Measurements from ENCODE around the gene MRPL55.
A peak's percentile ranks its signal among the peaks of the same experiment; 100 is the strongest.

The MRPL55 gene

DNA sequence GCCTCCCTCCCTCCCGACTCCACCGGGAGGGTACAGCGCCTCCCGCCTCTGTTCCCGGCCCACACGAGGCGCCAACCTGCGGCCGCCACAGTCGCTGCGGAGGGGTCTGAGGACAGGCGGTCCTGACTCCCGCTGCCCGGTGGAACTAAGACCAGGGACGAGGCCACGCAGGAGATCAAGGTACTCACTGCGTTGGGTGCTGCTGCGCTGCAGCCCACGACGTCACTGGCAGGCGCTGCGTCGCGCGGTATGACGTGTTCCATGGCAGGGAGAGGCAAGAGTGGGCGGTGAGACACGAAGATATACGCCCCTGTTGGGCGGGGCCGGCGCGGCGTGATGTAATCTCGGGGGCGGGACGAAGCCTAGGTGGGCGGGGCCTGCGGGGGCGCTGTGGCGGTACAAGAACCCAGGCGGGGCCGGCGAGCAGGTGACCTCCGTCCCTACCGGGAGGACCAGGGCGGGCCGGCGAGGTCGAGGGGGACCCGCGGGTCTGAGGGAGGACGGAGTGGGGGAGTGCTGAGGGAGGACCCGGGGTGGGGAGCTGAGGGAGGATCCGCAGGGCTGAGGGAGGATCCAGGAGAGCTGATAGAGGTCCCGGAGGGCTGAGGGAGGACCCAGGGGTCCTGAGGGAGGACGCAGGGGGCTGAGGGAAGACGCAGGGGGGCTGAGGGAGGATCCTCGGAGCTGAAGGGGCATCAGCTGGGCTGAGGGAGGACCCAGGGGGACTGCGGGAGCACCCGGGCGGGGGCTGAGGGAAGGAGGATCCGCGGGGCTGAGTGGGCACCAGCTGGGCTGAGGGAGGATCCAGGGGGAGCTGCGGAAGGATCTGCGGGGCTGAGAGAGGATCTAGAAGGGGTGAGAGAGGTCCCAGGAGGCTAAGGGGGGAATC lies at the start of gene MRPL55:
Gene MRPL55 (minus strand): TSS at position 227 of the 889 bp plus-strand sequence. CDS start 1,039 bp downstream, outside the sequence.
- DNase-seq = peak; percentile 98

DNA sequence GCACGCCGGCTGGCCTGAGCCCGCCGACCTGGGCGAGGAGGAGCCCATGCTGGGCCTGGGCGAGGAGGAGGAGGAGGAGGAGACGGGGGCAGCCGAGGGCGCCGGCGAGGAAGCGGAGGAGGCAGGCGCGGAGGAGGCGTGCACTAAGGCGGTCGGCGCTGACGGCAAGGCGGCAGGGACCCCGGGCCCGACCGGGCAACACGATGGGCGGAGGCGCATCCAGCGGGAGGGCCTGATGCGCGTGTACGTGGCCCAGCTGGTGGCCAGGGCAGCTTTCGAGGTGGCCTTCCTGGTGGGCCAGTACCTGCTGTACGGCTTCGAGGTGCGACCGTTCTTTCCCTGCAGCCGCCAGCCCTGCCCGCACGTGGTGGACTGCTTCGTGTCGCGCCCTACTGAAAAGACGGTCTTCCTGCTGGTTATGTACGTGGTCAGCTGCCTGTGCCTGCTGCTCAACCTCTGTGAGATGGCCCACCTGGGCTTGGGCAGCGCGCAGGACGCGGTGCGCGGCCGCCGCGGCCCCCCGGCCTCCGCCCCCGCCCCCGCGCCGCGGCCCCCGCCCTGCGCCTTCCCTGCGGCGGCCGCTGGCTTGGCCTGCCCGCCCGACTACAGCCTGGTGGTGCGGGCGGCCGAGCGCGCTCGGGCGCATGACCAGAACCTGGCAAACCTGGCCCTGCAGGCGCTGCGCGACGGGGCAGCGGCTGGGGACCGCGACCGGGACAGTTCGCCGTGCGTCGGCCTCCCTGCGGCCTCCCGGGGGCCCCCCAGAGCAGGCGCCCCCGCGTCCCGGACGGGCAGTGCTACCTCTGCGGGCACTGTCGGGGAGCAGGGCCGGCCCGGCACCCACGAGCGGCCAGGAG lies 49.3 kb upstream of the MRPL55 start:
- no peak for DNase-seq

DNA sequence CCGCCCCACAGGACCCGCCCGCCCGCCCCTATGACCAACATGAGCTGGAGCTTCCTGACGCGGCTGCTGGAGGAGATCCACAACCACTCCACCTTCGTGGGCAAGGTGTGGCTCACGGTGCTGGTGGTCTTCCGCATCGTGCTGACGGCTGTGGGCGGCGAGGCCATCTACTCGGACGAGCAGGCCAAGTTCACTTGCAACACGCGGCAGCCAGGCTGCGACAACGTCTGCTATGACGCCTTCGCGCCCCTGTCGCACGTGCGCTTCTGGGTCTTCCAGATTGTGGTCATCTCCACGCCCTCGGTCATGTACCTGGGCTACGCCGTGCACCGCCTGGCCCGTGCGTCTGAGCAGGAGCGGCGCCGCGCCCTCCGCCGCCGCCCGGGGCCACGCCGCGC lies 48.6 kb upstream of the MRPL55 start:
- DNase-seq = no peak

DNA sequence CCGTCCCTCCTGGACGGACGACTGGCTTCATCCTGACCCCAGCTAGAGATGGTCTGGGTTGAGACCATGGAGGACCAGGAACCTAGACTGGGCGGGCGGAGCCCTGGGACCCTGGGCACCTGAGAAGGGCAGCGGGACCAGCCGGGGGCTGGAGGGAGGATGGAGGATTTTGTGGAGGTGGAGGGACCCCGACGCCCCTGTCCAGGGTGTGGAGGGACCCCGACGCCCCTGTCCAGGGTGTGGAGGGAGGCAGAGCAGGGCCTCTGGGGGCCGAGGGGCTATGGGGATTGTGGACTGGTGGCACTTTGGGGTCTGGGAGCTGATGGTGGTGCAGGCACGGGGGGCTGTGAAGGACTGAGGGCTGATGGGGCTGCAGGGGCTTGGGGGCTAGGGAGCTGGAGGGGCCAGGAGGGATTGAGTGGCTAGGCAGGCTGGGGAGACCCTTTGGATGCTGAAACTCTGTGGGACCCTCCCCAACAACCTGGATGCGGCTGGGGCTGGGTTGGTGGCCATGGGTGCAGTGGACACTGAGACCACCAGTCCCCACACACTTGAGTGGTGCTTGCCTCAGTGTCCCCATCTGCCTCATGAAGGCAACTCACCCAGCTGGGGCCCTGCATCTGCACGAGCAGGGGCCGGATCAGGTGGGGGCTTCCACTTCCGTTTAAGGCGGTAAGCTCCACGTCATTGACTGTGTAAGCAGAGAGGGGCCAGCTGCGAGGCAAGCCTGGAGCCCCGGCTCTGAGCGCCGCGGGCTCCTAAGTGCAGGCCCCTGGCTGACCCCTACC lies 48.0 kb upstream of the MRPL55 start:
- no peak for DNase-seq

DNA sequence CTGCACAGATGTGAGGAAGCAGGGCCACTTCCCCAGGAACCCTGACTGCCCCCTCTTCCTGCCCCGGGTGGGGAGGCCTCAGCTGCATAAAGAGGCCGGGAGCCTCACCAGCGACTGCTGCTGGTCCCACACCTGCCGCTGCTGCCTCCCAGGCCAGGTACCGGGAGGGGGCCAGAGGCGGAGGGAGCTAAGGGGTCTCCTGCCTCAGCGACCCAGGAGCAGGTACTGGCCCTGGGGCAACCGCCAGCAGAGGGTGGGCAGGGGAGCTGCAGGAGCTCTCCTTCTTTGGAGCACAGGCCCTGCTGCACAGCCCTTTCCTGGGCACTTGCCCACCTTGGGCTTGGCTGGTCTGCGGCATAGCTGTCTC lies 47.4 kb upstream of the MRPL55 start:
- no peak for DNase-seq

DNA sequence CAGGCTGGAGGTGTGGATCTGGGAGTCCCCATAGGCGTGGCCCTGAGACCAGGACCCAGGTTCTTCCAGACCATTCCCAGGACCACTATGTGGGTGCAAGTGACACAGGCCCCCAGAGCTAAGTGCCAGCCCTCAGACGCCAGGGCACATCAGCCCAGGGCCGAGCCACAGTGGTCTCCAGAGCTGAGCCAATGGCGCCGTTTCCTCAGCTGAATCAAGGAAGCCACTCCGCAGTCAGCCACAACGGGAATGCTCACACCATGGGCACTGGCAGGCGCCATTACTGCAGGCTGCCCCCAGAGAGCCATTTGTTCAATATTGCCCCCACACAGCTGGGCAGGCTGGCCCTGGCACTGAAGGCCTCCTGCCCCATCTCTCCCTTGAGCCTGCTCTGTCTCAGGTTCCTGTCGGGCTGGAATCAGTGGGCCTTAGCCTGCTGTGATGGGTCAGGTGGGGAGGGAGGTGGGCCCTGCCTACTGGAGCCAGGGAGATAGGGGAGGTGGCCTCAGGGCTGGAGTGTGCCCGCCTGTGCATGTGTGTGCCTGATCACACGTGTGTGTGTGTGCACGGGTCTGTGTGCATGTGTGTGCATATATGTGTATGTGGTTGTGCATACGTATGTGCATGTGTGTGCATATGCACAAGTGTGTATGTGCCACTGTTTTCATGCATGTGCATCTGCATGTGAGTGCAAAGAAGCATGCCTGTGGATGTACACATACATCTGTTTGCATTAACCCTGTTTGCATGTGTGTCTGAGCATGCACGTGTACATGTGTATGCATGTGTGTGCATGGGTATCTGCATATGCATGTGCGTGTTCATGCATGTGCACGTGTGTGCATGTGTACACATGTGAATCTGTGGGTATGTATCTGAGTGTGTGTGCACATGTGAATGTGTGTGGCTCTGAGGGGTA lies 46.8 kb upstream of the MRPL55 start:
- DNase-seq = no peak

DNA sequence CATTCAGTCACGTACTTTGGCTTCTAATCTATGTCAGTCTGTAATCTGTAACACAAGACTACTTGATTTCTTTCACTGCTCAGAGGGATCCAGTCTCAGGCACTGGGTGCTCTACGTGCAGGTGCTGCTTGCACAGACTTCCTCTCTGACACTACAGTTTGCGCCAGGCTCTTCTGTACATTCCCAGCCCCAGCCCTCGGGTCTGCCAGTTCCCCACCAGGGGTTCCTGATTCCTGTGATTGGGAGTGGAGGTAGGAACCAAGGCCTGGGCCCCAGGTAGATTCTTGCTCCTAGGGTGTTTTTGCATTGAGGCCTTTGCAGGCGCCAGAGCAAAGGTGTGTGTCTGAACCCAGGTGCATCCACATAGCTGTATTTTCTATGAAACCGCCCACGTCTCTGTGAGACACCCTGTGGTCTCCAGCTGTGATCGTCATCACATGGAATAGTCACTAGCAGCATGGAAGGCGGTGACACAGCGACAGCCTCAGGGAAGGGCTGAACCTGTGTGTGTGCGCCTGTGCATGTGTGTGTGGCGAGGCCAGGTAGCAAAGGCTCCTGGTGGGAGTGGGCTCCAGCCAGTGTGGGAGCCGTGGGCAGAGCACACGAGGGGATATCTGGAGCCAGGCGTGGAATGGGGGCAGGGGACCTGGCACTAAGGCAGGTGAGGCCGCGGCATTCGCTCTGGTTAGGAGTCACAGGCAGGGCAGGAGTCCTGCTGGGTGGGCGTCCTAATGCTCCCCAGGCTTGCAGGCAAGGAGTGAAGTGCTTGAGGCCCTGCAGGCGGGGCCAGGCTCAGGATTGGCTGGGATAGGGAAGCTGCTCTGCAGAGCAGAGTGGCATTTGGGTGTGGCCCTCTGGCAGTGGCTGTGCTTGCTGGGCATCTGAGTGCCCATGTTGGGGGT lies 45.8 kb upstream of the MRPL55 start:
- no peak for DNase-seq

DNA sequence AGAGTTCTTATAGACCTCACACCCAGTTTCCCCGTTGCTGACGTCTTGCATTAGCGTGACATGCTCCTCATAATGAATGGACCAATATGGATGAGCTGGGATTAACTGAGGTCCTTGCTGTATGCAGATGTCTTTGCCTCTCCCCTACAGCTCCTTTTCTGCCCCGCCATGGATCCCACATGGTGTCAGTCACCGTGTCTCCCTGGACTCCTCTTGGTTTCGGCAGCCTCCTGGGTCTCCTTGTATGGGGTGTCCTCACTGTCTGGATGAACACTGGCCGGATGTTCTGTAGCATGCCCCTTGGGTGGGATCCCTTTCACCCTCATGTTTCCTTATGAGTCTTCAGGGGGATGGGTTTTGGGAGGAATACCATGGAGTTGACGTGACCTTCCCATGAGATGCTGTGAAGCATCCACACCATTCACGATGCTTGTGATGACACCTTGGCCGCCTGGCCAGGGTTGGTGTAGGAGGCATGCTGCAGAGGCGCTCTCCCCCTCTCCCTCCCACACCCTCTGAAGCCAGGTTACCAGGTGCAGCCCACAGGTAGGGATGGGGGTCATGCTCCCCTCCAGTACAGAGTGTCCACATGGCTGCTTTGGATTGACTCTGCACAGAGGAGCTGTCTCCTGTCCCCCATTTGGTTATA lies 45.0 kb upstream of the MRPL55 start:
- no peak for DNase-seq

DNA sequence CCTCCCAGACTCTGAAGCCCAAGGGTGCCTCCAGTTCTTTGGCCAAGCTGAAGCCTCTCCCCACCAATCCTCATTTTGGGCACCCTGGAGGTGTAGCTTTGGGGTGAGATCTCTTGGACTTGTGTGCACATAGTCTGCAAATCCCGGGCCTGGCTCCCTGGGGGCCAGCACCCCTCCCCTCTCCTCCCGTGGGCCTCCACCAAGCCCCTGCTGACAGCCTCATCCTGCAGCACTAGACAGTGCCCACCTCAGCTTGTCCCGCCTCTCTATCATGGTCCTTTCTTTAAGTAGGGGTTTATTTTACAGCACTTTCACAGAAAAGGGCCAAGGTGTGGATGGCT lies 43.8 kb upstream of the MRPL55 start:
- no peak for DNase-seq

DNA sequence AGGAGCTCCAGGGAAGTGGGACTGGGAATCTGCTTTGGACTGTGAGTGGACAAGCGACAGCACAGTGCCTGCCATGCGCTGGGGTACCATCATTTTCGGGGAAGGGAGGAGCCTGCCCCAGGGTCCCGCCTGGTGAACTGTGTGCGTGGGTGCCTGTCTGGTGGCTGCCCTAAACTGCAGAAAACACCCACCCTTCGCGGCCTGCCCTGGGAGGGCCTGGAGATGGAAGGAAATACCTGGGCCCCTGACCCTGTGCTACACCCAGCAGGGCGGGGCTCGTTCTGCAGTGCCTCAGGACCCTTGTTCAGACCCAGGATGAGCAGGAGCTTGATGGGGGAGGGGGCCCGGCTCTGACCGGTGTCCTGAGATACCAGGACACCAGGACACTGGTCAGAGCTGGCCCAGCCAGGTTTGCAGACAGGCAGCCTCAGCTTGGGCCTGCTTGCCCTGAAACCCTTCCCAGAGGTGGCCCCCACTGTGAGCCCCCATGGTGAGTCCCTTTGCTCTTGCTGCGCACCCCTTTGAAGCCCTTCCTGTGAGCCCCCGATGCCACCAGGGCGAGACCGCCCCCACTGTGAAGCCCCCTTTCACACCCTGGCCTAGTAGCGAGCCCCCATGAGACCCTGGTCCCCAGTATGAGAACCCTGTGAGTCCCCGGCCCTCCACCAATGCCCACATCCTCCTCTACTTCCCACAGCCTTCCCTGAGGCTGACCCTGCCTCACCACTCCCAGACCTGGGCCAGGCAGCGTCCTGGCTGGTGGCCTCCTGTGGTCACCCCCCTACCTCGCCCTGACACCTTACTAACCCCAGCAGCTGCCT lies 43.2 kb upstream of the MRPL55 start:
- no peak for DNase-seq

DNA sequence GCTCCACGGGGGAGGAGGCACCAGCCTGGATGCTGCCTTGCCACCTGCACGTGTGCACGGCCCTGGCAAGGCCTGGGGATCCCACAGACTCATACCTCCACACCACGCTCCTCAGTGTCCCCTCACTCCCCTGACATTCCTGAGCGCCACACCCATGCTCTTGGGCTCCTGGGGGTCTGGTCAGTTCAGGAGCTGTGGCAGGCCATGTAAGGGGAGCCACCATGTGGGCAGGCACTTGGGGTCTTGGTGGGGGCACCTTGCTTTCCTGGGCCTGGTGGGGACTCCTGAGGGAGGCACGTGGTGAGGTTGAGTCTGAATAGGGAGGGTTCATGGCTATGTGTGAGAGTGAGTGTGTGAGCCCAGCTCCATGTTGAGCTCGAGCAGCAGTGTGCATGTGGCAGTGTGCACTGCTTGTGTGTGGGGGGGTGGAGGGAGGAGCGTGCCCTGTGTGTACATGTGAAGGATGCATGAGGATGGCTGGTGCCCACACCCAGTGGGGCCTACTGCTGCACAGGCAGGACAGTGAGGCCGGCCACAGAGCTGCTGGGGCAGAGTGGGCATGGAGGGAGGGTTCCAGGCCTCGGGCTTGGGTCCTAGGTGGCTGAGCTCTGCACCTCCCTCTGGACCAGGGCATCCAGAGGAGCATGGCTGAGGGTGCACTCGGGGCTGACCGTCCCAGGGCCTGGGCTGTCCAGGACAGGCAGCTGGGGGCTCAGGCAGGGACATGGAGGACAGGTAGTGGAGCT lies 42.3 kb upstream of the MRPL55 start:
- no peak for DNase-seq

DNA sequence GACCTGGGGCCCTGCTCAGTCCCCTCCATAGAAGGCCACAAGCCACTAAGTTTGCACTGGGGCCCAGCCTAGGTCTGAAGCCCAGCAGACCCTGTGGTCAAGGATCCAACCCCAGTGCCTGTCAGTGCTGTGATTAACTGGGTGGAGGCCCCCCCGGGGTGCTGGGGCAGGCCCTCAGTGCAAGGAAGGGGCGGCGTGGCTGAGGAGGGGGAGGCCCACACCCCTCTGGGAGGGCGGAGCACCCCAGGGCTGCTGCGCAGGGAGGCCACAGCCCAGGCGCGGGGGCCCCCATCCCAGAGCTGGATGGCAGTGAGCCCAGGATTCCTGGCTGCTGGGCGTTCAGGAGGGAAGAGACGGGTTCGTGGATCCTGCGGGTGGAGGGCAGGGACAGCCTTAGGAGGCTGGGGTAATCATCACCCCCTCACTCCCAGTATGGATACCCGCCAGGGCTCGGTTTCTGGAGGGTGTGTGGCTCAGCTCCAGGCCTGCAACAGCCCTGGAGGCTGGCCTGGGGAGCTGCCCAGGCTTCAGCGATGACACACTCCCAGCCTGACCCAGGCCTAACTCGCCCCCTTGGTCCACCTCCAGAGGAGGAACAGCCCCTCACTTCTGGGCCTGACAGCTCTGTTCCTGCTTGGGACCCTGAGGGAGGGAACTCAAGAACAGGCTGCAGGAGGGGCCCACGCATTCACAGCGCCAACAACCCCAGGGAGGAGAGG lies 41.5 kb upstream of the MRPL55 start:
- DNase-seq = no peak

DNA sequence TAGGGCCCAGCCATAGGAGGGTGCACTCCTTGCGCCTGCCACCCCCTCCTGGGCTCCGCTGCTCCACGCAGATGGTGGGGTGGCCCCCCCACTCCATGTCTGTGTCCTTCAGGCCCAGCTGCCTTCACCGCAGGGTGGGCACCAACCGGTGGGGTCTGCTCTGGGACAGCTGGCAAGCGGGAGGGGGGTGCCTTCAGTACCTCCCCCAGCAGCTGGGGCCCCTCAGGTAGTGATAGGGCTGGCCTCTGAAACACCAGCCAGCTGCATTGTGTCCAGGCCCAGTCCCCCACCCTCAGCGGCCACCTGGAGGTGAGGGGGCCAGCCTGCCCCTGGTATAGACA lies 41.0 kb upstream of the MRPL55 start:
- DNase-seq = no peak

DNA sequence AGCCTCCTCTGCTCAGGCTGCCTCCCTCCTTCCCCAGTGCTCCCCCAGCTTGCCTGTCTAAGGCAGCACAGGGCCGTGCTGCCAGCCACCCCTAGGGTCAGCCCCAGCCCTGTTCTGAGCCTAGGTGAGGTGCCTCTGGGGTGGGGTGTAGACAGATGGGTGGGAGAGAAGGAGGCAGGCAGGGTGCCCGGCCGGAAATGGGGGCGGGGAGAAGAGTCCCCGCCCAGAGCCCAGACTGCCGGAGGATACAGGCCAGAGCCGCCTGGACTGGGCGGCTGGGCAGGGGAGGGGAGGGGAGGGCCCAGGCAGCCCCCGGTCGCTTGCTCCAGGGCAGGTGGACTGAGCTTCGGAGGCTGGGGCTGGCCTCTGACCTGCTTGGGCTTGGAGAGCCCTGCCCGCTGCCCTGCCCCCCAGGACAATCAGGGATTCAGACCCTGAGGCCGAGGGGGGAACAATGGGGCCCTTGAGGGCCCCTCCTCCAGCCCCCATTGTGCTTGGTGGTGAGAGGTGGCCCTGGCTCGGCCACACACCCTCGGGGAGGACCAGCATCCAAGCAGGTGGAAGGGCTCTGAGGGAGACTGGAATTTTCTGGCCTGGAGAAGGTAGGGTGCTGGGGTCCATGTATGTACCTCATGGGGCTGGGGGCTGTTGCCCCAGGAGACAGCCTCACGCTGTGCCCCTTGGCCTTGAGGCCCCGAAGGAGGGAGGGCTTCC lies 40.5 kb upstream of the MRPL55 start, which contains the start of gene GJC2:
Gene GJC2 (plus strand): TSS at position 525 of the 714 bp plus-strand sequence. CDS start 7,829 bp downstream, outside the sequence.
- DNase-seq = no peak

DNA sequence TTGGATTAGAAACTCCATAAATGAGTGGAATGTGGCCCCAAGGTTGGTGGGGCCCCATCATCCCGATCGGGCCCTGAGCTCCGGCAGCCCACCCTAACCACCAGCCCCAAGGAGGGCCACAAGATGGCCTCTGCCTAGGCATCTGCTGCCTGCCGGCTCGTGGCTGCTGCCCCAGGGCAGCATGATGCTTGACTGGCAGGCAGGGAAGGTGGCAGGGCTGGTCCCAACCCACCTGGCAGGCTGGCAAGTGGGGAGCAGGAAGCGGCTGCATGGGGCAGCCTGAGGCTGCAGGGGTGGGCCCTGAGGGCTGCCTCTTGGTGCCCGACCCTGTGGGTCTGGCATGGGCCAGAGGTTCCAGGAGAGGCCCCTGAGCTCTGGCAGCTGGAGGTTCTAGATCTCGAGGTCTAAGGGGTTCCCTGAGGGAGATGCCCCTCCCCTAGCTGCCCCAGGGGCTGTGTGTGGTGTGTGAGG lies 39.9 kb upstream of the MRPL55 start:
- no peak for DNase-seq

DNA sequence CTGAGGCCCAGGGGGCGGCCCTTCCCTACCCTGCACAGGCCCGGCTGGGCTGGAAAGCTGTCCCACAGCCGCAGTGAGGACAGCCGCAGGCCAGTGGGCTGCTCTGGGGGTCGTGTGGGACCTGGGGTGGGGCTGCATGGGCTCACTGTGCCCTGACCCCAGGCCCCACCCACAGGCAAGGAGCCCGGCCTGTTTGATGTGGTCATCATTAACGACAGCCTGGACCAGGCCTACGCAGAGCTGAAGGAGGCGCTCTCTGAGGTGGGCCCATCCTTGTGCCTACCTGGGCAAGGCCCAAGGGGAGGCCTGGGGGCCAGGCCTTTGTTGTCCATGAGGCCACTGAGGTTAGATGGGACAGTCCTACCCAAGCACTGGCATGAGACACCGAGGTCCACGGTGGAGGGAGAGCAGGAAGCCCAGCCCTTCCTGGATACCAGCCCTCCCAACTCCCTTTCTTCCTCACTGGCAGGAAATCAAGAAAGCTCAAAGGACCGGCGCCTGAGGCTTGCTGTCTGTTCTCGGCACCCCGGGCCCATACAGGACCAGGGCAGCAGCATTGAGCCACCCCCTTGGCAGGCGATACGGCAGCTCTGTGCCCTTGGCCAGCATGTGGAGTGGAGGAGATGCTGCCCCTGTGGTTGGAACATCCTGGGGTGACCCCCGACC lies 39.2 kb upstream of the MRPL55 start:
- no peak for DNase-seq

DNA sequence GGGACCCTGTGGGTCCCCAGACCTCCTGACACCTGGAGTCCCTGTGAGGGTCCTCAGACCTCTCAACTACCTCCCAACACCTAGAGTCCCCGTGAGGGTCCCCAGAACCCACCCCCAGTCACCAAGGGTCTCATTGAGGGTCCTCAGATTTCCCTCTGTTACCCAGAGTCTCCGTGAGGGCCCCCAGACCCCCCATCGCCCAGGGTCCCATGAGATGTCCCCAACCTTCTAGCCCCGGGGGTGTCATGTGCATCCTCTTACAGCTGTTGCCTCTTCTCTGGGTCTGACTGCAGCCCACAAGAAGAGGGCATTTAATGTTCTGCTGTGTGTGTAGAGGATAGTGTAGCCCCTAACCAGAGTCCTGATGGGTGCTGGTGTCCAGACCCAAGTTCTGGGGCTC lies 38.7 kb upstream of the MRPL55 start:
- DNase-seq = no peak

All from CD4-positive, alpha-beta T cell treated with Interleukin-12 subunit alpha and Interleukin-12 subunit beta, for 1 hour (primary cell).